Activated T-helper 9 cell treated with anti-CD3 and anti-CD28 coated beads, Interleukin-2, amount 50 U/mL, for 16 hours (primary cell): Measurements from ENCODE around the gene CD2BP2.
"Not testable (repeated sequence)": the region's sequence is repeated elsewhere in the genome, so short reads cannot be mapped to it uniquely, and the experiment has no call there.

ENCODE experiments used
- DNase-seq: peaks from one replicate; pipeline ENCODE4 v3.0.0-alpha.2; 2020; ENCODE audit warnings: low read depth

The CD2BP2 gene

DNA sequence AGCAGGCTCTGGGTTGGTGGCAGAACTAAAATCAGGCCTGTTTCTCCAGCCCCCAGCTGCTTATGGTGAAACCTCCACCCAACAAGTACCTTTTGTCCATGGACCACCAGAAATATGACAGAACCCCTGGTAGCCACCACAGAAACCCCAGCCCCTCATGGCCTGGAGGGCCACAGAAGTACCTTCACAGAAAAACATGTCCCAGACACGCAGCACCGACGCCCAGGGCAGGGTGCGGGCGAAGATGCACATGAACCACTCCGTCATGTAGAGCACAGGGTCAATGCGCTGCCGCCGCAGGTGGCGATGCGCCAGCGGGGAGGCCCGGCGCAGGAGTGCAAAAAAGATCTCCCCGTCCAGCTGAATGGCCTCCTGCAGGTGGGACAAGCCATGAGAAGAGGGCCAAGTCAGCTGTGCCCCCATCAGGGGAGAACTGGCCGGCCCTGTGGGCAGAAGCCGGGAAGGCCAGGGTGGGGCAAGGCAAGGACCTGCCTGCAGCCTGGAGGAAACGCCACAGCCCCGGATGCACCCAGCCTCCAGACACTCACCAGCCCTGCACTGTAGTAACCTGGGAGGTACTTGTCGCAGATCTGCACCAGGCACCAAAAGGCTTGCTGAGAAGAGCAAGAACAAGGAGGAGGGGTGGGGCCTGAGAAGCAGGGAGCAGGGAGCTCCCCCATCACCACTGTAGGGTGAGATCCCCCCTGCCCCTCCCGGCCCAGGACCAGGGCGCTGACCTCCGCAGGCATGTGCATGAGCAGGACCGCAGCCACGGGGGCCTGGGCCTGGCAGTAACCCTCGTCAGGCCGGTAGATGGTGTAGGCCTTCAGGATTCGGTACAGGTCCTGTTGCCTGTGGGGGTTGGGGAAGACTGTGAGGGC is 4.1 kb upstream of the CD2BP2 start:
- no peak for DNase-seq

DNA sequence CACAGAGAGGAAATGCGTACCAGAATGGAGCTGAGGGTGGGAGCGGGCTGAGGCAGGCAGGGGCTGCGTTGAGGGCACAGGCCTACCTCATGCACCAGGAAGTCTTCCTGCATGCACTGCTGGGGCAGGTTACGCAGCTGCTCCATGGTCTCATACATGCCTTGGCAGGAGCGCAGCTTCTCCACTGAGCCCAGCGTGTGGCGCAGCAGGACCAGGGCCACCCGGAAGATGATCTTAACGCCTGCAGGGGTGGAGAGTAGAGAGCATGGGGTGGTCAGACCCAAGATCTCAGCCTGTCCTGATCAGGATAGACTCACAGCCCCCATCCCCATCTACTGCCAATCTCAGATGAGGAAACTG is 3.4 kb upstream of the CD2BP2 start:
- no peak for DNase-seq

DNA sequence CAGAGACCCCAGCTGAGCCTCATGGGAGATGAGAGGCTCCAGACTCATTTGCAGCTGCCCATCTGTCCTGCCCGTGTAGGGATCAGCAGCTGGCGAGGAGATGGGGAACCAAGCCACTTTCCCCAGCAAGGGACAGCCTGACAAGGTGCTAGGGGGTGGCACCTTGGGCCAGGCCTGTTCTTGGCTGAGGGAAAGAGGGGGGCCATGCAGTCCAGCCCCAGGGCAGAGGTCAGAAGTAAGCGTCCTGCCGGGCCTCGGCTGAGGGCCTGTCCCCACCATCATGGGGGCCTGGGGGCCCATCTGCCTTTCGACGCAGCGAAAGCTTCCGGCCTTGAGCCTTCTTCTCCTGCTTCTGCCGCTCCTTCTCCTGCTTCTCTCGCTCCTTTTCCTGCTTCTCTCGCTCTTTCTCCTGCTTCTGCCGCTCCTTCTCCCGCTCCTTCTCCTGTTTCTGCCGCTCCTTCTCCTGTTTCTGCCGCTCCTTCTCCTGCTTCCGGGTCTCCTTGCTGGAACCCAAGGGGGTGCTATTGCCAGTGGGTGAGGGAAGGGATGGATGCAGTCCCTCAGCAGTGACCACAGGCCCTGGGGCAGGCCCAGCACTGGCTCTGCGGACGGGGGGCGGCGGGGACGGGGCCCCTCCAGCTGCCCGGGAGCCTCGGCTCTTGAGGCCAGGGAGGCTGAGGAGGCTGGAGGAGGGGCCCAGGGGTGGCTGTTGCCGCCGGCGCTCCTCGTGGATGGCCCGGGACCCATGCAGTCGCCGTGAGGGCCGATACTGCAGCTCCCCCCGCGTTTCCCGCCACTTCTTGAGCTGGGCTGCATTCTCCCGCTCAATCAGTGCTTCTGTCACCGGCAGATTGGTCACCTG is 2.8 kb upstream of the CD2BP2 start:
- DNase-seq: no peak

DNA sequence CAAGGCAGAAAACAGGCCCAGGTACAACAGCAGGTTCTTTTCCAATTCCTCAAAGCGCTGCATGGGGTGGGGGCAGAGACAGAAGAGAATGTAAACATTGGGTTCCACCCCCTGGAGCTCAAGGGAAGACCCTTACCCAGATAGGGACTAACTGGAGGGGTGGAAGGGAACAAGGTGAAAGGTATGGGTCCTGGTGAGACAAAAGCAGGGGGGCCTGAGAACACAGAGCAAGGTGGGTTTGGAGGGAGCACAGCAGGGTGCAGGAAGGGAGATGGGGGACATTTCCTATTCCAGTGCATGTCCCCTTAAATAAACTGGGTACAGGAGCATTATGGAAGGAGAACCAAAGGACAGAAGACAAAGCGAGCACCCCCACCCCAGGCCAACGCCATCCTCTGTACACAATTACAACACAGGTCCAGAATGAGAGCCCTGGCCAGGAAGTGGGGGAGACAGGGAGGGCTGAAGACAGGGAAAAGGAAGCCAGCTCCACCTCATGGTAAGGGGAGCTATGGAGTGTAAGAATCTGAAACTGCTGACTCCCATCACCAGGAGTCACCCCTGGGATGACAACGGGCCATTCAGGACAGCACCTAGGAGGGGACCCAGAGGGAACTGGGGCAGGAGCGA is 2.1 kb upstream of the CD2BP2 start:
- no peak for DNase-seq

DNA sequence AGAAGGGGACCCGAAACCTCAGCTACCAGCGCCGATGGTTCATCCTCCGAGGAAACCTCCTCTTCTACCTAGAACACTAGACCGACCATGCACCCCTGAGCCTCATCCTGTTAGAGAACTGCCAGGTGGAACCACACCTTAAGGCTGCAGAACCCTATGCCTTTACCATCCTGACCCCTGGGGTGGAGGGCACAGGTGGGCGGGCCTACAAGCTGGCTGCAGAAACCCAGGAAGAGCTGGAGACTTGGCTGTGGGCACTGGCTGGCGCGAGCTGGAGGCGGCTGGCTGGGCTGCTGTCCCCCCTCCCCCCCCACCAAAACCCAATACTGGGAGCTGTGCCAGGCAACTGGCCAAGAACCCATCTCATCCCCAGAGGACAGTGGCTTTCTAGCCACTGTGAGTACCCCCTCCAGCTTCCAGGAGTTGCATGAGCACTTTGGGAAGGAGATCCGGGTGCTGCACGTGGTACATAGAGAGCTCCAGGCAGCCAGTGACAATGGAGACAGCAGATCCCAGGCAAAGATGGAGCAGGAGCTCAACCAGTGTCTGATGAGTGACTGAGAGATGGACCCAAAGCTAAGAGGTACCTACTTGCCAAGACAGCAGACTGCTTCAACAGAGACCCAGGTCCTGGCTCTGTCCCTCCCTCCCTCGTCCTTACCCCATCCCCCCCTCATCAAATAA is 1.4 kb upstream of the CD2BP2 start:
- no peak for DNase-seq

DNA sequence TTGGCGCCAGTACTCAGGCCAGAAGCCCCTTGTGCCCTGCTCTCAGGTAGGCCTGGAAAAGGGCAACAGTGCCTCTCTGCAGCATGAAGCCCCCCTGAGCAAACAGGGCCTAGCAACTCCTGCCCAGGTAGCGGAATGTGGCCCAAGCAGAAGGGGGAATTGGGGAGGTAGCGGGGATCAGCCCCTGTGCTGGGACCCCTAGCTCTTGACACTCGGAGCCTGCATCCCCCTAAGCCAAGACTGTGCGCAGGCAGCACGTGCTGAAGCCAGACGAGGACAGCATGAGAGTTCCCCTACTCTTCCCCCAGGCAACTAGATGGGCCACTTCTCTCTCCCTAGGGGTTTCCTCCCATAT is 823 bp upstream of the CD2BP2 start:
- DNase-seq: no peak

DNA sequence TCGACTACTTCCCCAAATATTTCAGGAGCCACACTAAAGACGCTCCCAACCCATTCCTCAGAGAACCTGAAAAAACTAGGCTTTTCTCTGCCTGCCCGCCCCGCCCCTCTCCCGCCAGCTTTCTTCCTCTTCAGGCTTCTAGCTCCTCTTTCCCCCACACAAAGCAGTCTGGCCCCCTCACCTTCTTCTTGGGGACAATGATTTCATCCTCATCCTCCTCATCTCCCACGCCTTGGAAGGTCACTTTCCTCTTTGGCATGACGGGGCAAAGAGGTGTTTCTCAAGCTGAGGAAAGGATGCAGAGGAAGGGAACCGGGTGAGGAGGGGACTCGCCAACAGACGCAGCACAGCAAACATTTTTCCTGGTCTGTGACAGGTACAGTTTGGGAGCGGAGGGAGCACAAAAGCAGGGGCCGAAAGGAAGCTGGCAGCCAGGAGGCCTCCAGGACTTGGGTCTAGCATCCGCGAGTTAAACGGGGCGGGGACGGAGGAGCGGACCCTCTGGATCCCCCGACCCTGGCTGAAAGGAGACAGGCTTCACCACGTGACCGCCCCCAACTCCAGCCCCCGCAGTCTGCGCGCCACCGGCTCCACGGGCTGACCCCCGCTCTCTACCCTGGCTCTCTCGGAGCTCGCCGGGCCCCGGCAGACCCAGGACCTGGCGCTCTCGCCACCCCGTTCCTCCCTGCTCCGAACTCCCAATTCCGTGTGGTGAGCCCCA is 525 bp downstream of the CD2BP2 start:
- DNase-seq: no peak

DNA sequence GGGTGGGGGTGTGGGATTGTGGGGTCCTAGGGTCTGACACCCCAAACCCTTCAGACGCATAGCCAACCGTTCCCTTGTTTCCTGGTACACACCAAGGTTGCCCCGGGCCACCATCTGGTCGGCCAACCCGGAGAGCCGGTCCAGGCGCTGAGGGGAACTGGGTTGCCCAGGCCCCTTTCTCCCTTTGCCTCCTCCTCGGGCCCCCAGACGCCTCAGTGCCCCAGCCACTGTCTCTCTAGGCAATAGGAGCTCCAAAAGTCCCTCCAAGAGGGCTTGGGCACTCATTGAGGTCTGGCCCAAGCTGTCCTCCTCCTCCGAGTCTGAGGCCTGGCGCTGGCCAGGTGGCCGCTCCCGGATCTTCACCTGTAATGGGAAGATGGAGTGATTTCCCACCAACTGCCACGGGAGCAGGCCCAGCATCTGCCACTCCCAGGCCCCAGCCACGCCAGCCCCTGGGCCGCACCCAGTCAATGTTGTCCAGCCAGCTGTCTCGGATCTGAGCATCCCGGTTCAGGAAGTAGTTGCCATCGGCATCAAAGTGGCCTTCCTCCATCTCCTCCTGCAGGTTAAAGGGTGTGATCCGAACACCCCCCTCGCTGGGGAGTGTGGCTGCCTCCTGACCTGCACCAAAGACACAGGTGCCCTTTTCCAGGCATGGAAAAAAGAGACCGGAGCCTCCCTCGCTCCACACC is 1.5 kb downstream of the CD2BP2 start:
- DNase-seq: no peak

DNA sequence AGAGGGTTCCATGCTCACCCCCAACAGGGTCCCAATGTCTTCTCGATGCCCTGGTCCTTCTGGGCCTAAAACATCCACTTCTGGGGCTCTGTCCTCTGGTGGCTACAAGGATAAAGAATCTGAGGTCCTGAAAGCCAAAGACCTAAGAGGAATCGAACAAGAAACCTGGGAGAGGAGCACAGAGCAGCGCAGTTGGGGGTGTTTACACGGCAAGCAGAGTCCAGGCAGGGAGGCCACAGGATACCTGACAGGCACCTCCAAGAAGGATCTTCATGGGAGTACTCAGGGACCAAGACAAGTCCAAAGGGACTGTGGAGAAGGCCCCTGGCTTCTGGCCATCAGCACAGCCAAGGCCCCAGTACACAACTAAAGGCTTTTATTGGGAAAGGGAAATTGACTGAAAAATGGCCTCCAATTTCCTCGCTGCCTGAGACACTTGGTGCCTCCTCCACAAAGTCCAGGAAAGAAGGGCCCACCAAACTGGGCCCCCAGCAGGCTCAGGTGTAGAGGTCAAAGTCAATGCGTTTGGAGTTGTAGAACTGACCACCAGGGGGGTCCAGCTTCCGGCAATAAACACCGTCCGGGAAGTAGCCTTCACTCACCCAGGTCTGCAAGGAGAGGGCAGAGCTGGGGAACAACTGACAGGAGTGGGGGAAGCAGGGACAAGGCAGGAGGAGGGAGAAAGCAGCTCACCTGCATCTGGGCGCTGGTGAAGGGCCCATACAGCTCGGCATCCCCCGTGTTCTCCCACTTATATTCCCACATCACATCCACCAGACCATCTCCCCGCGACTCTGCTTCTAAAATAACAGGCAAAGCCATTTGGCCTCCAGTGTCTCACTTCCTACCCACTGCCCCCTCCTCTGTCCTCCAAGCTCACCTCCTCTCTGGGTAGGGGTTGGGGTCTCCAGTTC is 2.4 kb downstream of the CD2BP2 start:
- DNase-seq: no peak

DNA sequence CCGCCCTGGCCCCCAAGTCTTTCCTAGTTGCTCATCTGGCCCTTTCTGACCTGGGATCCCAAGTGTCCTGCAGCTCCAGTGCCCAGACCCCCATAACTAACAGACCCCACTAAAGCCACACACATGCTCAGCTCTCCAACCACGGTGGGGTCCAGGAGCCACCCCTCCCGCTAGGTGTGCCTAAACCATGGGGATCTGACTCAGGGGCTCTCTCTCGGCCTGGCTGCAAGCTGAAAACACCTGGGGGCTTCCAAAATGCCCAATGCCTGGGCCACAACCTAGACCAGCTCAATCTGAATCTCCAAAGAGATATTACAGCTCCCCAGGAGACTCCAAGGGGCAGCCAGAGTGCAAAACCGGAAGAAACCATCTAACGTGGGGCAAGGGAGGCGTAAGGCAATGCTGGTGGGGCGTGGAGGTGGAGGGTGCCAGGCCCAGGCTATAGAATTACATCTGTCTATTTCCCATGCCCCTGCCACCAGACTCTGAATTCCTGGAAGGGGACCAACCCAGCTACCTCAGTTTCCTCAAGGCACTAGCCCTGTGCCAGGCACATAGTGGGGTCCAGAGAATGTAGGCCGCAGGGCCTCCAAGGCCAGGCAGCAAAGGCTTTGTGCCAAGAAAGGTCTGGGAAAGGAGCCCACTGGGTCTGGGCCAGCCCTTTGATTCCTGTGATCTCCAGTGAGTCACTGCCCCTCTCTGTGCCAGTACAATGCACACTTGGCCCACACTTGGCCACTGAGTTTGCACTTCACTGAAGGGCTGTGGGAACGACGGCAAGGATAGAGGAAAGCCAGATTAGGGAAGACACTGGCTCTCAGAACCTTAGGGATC is 3.3 kb downstream of the CD2BP2 start:
- DNase-seq: no peak

DNA sequence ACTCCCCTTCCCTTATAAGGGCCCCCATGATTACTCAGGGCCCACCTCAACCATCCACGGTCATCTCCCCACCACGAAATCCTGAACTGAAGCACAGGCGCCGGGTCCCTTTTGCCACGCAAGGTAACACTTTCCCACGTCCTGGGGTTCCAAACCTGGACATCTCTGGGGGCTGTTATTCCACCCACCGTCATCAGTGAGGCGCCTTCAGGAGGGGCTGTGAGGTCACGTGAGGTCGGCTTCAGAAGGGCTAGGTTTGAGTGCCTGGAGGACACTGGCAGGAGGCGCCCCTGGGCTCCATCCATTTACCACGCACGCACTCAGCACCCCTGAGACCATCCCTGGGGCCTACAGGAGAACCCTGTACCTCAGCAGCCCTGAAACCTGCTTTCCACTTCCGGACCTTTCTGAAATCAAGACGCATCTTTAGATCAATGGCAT is 4.1 kb downstream of the CD2BP2 start:
- no peak for DNase-seq

DNA sequence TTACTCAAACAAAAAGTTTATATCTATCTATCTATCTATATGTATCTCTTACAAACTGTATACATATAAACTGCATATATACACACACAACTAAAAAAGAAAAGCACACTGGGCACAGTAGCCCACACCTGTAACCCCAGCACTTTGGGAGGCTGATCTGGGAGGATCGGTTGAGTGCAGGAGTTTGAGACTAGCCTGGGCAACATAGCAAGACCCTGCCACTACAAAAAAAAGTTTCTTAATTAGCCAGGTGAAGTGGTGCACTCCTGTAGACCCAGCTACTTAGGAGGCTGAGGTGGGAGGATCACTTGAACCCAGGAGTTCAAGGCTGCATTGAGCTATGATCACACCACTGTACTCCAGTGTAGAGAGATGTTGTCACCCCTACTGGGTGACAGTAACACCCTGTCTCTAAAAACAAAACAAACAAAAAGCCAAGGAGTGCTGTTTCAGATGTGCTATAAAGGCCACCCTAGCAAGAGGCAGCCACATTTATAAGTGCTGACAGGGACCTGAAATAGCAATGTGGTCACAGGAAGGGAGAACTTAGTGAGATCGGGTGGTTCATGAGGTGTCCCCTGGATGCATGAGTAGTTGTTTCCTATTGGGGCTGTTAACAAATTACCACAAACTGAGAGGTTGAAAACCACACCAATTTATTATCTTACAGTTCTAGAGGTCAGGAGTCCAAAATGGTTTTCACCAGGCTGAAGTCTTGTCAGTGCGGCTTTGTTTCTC is 4.8 kb downstream of the CD2BP2 start:
- DNase-seq: no peak

DNA sequence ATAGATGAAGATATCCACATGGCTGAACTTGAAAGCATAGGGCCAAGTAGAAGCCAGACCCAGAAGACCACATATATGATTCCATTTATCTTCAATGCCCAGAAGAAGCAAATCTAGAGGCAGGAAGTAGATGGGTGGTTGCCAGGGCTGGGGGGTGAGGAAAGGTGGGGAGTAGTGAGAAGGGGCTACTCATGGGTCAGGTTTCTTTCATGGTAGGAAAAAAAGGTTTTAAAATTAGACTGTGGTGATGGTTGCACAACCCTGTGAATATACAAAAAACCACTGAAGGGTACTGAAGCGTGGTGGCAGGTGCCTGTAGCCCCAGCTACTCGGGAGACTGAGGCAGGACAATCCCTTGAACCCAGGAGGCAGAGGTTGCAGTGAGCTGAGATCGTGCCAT is 5.4 kb downstream of the CD2BP2 start:
- DNase-seq: no peak

DNA sequence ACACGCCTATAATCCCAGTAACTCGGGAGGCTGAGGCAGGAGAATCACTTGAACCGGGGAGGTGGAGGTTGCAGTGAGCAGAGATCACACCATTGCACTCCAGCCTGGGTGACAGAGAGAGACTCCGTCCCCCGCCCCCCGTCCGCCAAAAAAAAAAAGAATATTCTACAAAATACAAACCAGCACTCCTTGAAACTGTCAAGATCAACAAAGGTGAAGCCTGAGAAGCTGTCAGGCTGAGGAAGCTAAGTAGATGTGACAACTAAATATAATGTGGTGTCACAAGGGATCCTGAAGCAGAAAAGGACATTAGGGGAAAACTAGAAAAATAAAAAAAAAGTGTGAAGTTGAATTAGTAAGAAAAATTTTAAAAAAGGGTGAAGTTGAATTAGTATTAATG is 6.2 kb downstream of the CD2BP2 start:
- no peak for DNase-seq

DNA sequence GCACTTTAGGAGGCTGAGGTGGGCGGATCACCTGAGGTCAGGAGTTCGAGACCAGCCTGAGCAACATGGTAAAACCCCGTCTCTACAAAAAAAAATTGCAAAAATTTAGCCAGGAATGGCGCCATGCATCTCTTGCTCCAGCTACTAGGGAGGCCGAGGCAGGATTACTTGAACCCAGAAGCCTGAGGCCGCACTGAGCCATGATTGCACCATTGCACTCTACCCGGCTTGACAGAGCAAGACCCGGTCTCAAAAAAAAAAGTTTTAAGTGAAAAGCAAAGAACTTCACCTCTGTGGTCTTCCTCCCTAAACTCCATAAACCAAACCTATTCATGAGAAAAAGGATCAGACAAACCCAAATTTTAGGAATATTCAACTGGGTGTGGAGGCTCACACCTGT is 7.0 kb downstream of the CD2BP2 start:
- no peak for DNase-seq

DNA sequence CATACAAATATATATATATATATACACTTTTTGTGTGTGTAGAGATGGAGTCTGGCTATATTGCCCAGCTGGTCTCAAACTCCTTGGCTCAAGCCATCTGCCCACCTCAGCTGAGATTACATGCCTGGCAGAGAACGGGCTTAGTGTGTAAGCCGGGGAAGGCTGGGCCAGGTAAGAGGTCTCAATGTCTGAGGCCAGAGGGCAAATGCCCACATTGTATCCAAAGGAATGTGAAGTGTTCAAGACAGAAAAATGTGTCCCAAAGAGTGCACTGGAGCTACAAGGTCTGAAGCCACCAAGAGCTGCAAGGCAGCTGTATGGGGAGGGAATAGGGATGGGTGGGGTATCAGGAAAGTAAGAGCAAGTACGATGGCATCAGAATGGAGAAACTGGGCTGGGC is 8.8 kb downstream of the CD2BP2 start:
- no peak for DNase-seq

DNA sequence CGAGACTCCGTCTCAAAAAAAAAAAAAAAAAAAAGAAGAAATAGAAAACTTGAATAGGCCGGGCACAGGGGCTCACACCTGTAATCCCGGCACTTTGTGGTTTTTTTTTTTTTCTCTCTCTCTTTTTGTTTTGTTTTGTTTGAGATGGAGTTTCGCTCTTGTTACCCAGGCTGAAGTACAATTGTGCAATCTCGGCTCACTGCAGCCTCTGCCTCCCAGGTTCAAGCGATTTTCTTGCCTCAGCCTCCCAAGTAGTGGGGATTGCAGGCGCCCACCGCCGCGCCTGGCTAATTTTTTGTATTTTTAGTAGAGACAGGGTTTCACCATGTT is 11.7 kb downstream of the CD2BP2 start:
- DNase-seq: not testable (repeated sequence)

DNA sequence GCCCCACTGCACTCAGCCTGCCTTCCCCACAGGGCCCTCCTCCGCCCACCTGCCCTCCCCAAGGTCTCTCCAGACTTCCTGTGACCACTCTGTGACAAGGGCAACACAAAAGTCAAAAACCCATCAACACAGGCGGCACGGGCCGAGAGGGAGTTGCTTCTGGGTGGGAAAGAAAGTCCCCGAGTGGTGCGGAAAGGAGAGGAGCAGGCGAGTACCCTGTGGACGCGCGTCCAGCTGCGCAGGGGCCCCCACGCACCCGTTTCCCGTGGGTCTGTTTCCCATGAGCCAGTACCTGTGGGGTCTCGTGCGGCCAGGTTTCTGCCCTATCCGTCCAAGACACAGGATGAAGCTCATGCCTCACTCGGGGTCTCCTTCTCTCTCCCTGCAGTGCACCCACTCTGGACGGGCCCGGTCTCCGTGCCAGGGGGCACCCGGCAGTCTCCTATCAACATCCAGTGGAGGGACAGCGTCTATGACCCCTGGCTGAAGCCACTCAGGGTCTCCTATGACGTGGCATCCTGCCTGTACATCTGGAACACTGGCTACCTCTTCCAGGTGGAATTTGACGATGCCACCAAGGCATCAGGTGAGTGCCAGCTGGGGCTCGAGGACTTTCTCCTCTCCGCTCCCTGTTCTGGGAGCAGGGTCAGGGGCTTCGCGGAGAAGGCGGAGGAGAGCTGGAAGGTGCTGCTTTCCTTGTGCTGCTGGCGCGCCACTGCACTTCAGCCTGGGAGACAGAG is 12.2 kb downstream of the CD2BP2 start:
- no peak for DNase-seq
